Neutrophil (primary cell): ENCODE data around the gene LY86.

Source experiments
- H3K27ac ChIP-seq: fragments of 200-600 bp; sonication (generic); 2 replicates; pipeline ENCODE4 v1.5.1; 2016; ENCODE audit warnings: mild to moderate bottlenecking, moderate library complexity
- H3K27me3 ChIP-seq: fragments of 200-600 bp; sonication (generic); 2 replicates; pipeline ENCODE4 v1.6.0; 2016; ENCODE audit warnings: mild to moderate bottlenecking
- H3K36me3 ChIP-seq: fragments of 200-600 bp; sonication (generic); 2 replicates; pipeline ENCODE4 v1.5.1; 2017
- H3K4me1 ChIP-seq, 2 experiments: fragments of 200-600 bp in 1 of 2; sonication (generic) in 1 of 2; 1 replicate in 1 of 2; 2 replicates in 1 of 2; pipeline versions ENCODE4 v1.5.1 to v1.6.1; 2013 to 2016; ENCODE audit warnings: low read depth in 1 of 2, low read length in 1 of 2, mild to moderate bottlenecking in 1 of 2, moderate library complexity in 1 of 2; ENCODE audit not compliant: control insufficient read depth in 1 of 2, insufficient read depth in 1 of 2
- H3K4me3 ChIP-seq, 2 experiments: fragments of 200-600 bp in 1 of 2; sonication (generic) in 1 of 2; 1 replicate in 1 of 2; 2 replicates in 1 of 2; pipeline ENCODE4 v1.5.1; 2013 to 2016; ENCODE audit warnings: low read depth in 1 of 2, low read length in 1 of 2, mild to moderate bottlenecking in 1 of 2, moderate library complexity in 1 of 2
- H3K9me3 ChIP-seq: fragments of 200-600 bp; sonication (generic); 2 replicates; pipeline ENCODE4 v1.5.1; 2016
- TF ChIP-seq, protein P1 (sequence below): fragments of 200-600 bp; sonication (generic); IDR thresholded peaks from 2 replicates; pipeline ENCODE4 v1.5.1; 2016; ENCODE audit warnings: antibody characterized with exemption

LY86 gene

GRCh38 chr6:6651335-6651734, 62.8 kb downstream of the LY86 start:
- no peaks in the 10 kb centered on the region for H3K9me3 ChIP-seq
- no peaks in the 10 kb centered on the region for H3K4me1 ChIP-seq
- no peaks in the 10 kb centered on the region for H3K36me3 ChIP-seq
- TF ChIP-seq, protein P1, sequence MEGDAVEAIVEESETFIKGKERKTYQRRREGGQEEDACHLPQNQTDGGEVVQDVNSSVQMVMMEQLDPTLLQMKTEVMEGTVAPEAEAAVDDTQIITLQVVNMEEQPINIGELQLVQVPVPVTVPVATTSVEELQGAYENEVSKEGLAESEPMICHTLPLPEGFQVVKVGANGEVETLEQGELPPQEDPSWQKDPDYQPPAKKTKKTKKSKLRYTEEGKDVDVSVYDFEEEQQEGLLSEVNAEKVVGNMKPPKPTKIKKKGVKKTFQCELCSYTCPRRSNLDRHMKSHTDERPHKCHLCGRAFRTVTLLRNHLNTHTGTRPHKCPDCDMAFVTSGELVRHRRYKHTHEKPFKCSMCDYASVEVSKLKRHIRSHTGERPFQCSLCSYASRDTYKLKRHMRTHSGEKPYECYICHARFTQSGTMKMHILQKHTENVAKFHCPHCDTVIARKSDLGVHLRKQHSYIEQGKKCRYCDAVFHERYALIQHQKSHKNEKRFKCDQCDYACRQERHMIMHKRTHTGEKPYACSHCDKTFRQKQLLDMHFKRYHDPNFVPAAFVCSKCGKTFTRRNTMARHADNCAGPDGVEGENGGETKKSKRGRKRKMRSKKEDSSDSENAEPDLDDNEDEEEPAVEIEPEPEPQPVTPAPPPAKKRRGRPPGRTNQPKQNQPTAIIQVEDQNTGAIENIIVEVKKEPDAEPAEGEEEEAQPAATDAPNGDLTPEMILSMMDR, result no peak
- H3K27ac ChIP-seq, result no peak overlapping the region
- H3K4me3 ChIP-seq, result no peak overlapping the region
- no peaks in the 10 kb centered on the region for H3K27me3 ChIP-seq

GRCh38 chr6:6652932-6653331, 64.4 kb downstream of the LY86 start:
- H3K27ac ChIP-seq, result no peak overlapping the region
- no peaks in the 10 kb centered on the region for H3K36me3 ChIP-seq
- H3K4me3 ChIP-seq, result no peak overlapping the region
- TF ChIP-seq, protein P1, result no peak
- no peaks in the 10 kb centered on the region for H3K4me1 ChIP-seq
- H3K9me3 ChIP-seq, result no peaks in the 10 kb centered on the region
- H3K27me3 ChIP-seq, result no peaks in the 10 kb centered on the region

DNA sequence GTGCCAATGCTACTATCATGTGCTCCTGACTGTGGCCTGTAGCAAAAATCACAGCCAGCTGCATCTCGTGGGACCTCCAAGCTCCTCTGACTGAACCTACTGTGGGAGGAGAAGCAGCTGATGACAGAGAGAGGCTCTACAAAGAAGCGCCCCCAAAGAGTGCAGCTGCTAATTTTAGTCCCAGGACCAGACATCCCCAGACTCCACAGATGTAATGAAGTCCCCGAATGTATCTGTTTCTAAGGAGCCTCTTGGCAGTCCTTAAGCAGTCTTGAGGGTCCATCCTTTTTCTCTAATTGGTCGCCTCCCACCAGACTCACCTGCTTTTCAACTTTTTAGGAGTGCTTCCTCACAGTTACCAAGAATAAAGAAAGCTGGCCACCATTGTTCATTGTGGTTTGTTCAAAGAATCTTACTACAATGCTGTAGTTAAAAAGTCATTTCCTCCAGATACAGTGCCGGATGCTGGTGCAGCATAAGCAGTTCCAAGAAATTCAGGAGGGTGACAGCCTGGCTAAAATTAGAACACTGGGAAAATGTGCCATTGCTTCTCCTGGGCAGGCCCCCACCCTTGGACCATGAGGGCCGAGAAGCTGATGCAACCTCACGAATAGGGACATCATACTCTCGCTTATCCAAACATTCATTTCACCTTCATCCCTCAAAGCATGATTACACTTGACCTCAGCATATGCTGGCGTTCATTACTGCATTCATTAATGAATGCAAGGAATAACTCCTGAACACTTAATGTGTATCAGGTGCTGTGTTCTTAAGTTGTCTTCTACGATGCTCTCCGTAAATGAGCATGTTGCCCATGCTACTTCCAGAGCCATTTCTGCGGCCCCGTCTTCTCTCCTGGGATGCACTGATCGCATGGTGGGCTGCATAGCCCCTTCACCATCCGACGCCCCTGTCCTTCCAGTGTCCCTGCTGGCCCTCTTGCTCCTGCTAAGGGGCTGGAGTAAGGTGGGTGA, 66.4 kb downstream of the LY86 start:
- H3K4me1 ChIP-seq, result peaks cover 5 to 8% of the 10 kb centered on the region in 2 experiments
- no peak overlapping the region for H3K27ac ChIP-seq
- no peaks in the 10 kb centered on the region for H3K27me3 ChIP-seq
- H3K36me3 ChIP-seq, result no peaks in the 10 kb centered on the region
- TF ChIP-seq, protein P1, result no peak
- H3K9me3 ChIP-seq, result no peaks in the 10 kb centered on the region
- H3K4me3 ChIP-seq, result no peak overlapping the region

DNA sequence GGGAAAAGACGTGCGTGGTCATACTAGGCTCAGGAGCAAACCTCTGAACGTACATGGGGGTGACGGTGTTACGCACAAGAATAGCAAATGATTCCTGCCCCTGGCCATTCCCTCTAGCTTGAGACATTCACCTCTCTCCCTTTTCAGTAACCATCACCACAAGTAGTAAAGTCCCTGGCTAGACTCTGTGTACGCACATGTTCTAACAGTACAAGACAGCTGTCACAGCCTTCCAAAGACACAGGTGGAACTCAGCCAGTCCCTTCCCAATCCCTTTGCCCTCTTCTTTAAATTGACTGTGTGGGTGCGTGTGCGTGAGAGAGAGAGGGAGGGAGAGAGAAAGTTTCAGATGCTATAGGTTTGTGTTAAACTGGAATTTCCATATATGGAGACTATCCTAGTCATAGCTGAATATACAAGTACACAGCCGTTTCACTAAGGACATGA, 67.3 kb downstream of the LY86 start:
- Histone ChIP-seq H3K4me1 (peaks cover 12 to 13% of the 10 kb centered on the region in 2 experiments), H3K27me3 (no peaks in the 10 kb centered on the region), H3K27ac (no peak overlapping the region), H3K36me3 (no peaks in the 10 kb centered on the region), H3K4me3 (no peak overlapping the region), H3K9me3 (no peaks in the 10 kb centered on the region)
- TF ChIP-seq, protein P1, result no peak

- Histone ChIP-seq H3K36me3 (no peaks in the 10 kb centered on the region), H3K9me3 (no peaks in the 10 kb centered on the region), H3K27me3 (no peaks in the 10 kb centered on the region), H3K4me1 (peaks cover 12 to 13% of the 10 kb centered on the region in 2 experiments), H3K4me3 (no peak overlapping the region), H3K27ac (no peak overlapping the region)
- TF ChIP-seq, protein P1, result no peak
Measured at GRCh38 chr6:6656287-6656686, 67.8 kb downstream of the LY86 start.
